Activated T-helper 17 cell treated with anti-CD3 and anti-CD28 coated beads, Interleukin-2, amount 50 U/mL, for 72 hours (primary cell): Measurements from ENCODE around the gene GCK. TPM values are rescaled to one million over a fixed set of nuclear protein-coding genes. Genes with fewer than 3 reads are reported as not detected.
A peak's percentile ranks its signal among the peaks of the same experiment; 100 is the strongest.
"Not testable (repeated sequence)": the region's sequence is repeated elsewhere in the genome, so short reads cannot be mapped to it uniquely, and the experiment has no call there.

Experiments
- ATAC-seq: fragments of 150-1000 bp; cut with Tn5 transposase; replicated peaks from 2 replicates; pipeline ENCODE4 v1.10.0; 2021; ENCODE audit warnings: mild to moderate bottlenecking, moderate library complexity
- H3K27ac Mint-ChIP-seq: one replicate; pipeline ENCODE4 v1.8.0; 2022; ENCODE audit warnings: mixed read lengths
- H3K27me3 Mint-ChIP-seq: one replicate; pipeline ENCODE4 v1.8.0; 2022; ENCODE audit warnings: mixed read lengths
- H3K36me3 Mint-ChIP-seq: one replicate; pipeline ENCODE4 v1.8.0; 2022; ENCODE audit warnings: low read depth, mild to moderate bottlenecking, mixed read lengths
- H3K4me1 Mint-ChIP-seq: one replicate; pipeline ENCODE4 v1.8.0; 2022; ENCODE audit warnings: mixed read lengths
- H3K4me3 Mint-ChIP-seq: one replicate; pipeline ENCODE4 v1.8.0; 2022; ENCODE audit warnings: mild to moderate bottlenecking, mixed read lengths
- H3K9me3 Mint-ChIP-seq: one replicate; pipeline ENCODE4 v1.8.0; 2022; ENCODE audit warnings: mixed read lengths
- total RNA-seq, 2 donors: library from RNA; stranded (reverse); gene quantifications; one replicate each; pipeline ENCODE4 v1.2.3, GENCODE V29; 2022

GCK gene
- total RNA-seq, 2 donors from 2014 or later = 0.58 to 1.2 TPM

GRCh38 chr7:44184873-44185446 is 4.3 kb downstream of the GCK start:
- no peak for ATAC-seq
- Mint-ChIP-seq H3K36me3 (no peaks in the 10 kb centered on the region), H3K9me3 (no peaks in the 10 kb centered on the region), H3K27me3 (no peaks in the 10 kb centered on the region), H3K4me1 (no peaks in the 10 kb centered on the region), H3K27ac (no peak overlapping the region), H3K4me3 (no peak overlapping the region)

- H3K27me3 Mint-ChIP-seq = peaks cover under 1% of the 10 kb centered on the region
- H3K36me3 Mint-ChIP-seq = no peaks in the 10 kb centered on the region
- H3K4me3 Mint-ChIP-seq = no peak overlapping the region
- ATAC-seq = peak; percentile 38
- no peak overlapping the region for H3K27ac Mint-ChIP-seq
- no peaks in the 10 kb centered on the region for H3K9me3 Mint-ChIP-seq
- no peaks in the 10 kb centered on the region for H3K4me1 Mint-ChIP-seq
Observed at GRCh38 chr7:44184206-44184872, 4.9 kb downstream of the GCK start.

GRCh38 chr7:44183386-44183785 is 5.9 kb downstream of the GCK start:
- H3K36me3 Mint-ChIP-seq = no peaks in the 10 kb centered on the region
- H3K4me3 Mint-ChIP-seq = no peak overlapping the region
- ATAC-seq = no peak

GRCh38 chr7:44182827-44183226 is 6.4 kb downstream of the GCK start:
- no peak overlapping the region for H3K4me3 Mint-ChIP-seq
- H3K27ac Mint-ChIP-seq = no peak overlapping the region
- H3K9me3 Mint-ChIP-seq = no peaks in the 10 kb centered on the region
- H3K36me3 Mint-ChIP-seq = no peaks in the 10 kb centered on the region
- H3K27me3 Mint-ChIP-seq = peaks cover 7% of the 10 kb centered on the region
- no peak for ATAC-seq
- H3K4me1 Mint-ChIP-seq = no peaks in the 10 kb centered on the region

More at GRCh38 chr7:44183386-44183785, 5.9 kb downstream of the GCK start:
- peaks cover 3% of the 10 kb centered on the region for H3K27me3 Mint-ChIP-seq
- no peaks in the 10 kb centered on the region for H3K9me3 Mint-ChIP-seq
- no peak overlapping the region for H3K27ac Mint-ChIP-seq
- H3K4me1 Mint-ChIP-seq = no peaks in the 10 kb centered on the region

GRCh38 chr7:44180631-44181030 is 8.6 kb downstream of the GCK start:
- ATAC-seq = no peak
- Mint-ChIP-seq H3K27ac (no peak overlapping the region), H3K9me3 (no peaks in the 10 kb centered on the region), H3K4me1 (no peaks in the 10 kb centered on the region), H3K4me3 (no peak overlapping the region), H3K27me3 (peaks cover 10% of the 10 kb centered on the region), H3K36me3 (no peaks in the 10 kb centered on the region)

GRCh38 chr7:44177570-44178131 is 11.6 kb downstream of the GCK start:
- Mint-ChIP-seq H3K27me3 (peaks cover 19% of the 10 kb centered on the region), H3K27ac (no peak overlapping the region)

GRCh38 chr7:44176486-44176885 is 12.8 kb downstream of the GCK start:
- Mint-ChIP-seq H3K36me3 (no peaks in the 10 kb centered on the region), H3K27me3 (peaks cover 19% of the 10 kb centered on the region), H3K9me3 (no peaks in the 10 kb centered on the region), H3K4me3 (no peak overlapping the region), H3K27ac (no peak overlapping the region), H3K4me1 (no peaks in the 10 kb centered on the region)
- no peak for ATAC-seq

More at GRCh38 chr7:44177570-44178131, 11.6 kb downstream of the GCK start:
- Mint-ChIP-seq H3K4me3 (no peak overlapping the region), H3K9me3 (no peaks in the 10 kb centered on the region), H3K36me3 (no peaks in the 10 kb centered on the region), H3K4me1 (no peaks in the 10 kb centered on the region)
- no peak for ATAC-seq

- H3K4me1 Mint-ChIP-seq = no peaks in the 10 kb centered on the region
- no peaks in the 10 kb centered on the region for H3K36me3 Mint-ChIP-seq
- H3K4me3 Mint-ChIP-seq = no peak overlapping the region
- no peak overlapping the region for H3K27ac Mint-ChIP-seq
- H3K27me3 Mint-ChIP-seq = peaks cover 19% of the 10 kb centered on the region
- ATAC-seq = no peak
- no peaks in the 10 kb centered on the region for H3K9me3 Mint-ChIP-seq
Observed at GRCh38 chr7:44175730-44176129, 13.5 kb downstream of the GCK start.

GRCh38 chr7:44174694-44174948 is 14.6 kb downstream of the GCK start:
- H3K36me3 Mint-ChIP-seq, H3K9me3 Mint-ChIP-seq, ATAC-seq, H3K4me1 Mint-ChIP-seq, H3K4me3 Mint-ChIP-seq: not testable (repeated sequence)
- Mint-ChIP-seq H3K27me3 (peaks cover 19% of the 10 kb centered on the region), H3K27ac (peak overlapping the region; percentile 3)

GRCh38 chr7:44173911-44174693 is 15.1 kb downstream of the GCK start:
- H3K4me1 Mint-ChIP-seq = no peaks in the 10 kb centered on the region
- peaks cover 16% of the 10 kb centered on the region for H3K27me3 Mint-ChIP-seq
- H3K4me3 Mint-ChIP-seq = no peak overlapping the region
- no peak for ATAC-seq
- no peak overlapping the region for H3K27ac Mint-ChIP-seq
- no peaks in the 10 kb centered on the region for H3K36me3 Mint-ChIP-seq
- no peaks in the 10 kb centered on the region for H3K9me3 Mint-ChIP-seq

GRCh38 chr7:44172803-44173424 is 16.3 kb downstream of the GCK start:
- no peak overlapping the region for H3K27ac Mint-ChIP-seq
- H3K4me3 Mint-ChIP-seq = no peak overlapping the region
- no peaks in the 10 kb centered on the region for H3K9me3 Mint-ChIP-seq
- no peaks in the 10 kb centered on the region for H3K4me1 Mint-ChIP-seq
- H3K36me3 Mint-ChIP-seq = no peaks in the 10 kb centered on the region
- peaks cover 12% of the 10 kb centered on the region for H3K27me3 Mint-ChIP-seq
- no peak for ATAC-seq

GRCh38 chr7:44172352-44172751 is 16.9 kb downstream of the GCK start:
- H3K4me1 Mint-ChIP-seq = no peaks in the 10 kb centered on the region
- H3K27ac Mint-ChIP-seq = no peak overlapping the region
- H3K27me3 Mint-ChIP-seq = peaks cover 9% of the 10 kb centered on the region
- no peak for ATAC-seq
- no peak overlapping the region for H3K4me3 Mint-ChIP-seq
- H3K9me3 Mint-ChIP-seq = no peaks in the 10 kb centered on the region
- no peaks in the 10 kb centered on the region for H3K36me3 Mint-ChIP-seq

- not testable (repeated sequence) for H3K36me3 Mint-ChIP-seq, H3K27ac Mint-ChIP-seq, H3K27me3 Mint-ChIP-seq, H3K4me1 Mint-ChIP-seq, ATAC-seq, H3K9me3 Mint-ChIP-seq, H3K4me3 Mint-ChIP-seq
Observed at GRCh38 chr7:44171901-44172300, 17.3 kb downstream of the GCK start.

GRCh38 chr7:44167920-44168319 is 21.3 kb downstream of the GCK start:
- Mint-ChIP-seq H3K4me1 (no peaks in the 10 kb centered on the region), H3K4me3 (no peak overlapping the region), H3K27ac (no peak overlapping the region), H3K9me3 (no peaks in the 10 kb centered on the region), H3K36me3 (no peaks in the 10 kb centered on the region), H3K27me3 (no peaks in the 10 kb centered on the region)
- no peak for ATAC-seq
